Measurements from ENCODE around the gene GCKR. TPM values are rescaled to one million over a fixed set of nuclear protein-coding genes. Genes with fewer than 3 reads are reported as not detected.
"Not testable (repeated sequence)": the region's sequence is repeated elsewhere in the genome, so short reads cannot be mapped to it uniquely, and the experiment has no call there.

GCKR gene
- total RNA-seq, 4 donors from 2014 or later: 0.56 to 1.0 (median 0.64) TPM; not detected in 1

GRCh38 chr2:27544143-27544821 lies 47.6 kb downstream of the GCKR start:
- Histone ChIP-seq H3K4me1 (no peaks in the 10 kb centered on the region), H3K9me3 (no peaks in the 10 kb centered on the region), H3K27me3 (no peaks in the 10 kb centered on the region), H3K27ac (no peak overlapping the region), H3K4me3 (no peak overlapping the region), H3K36me3 (no peaks in the 10 kb centered on the region)
- DNase-seq (ENCODE audit: low spot score in 2 of 2): no peak
- WGBS: 74% methylated on average over 6 of the region's 6 CpGs
- no peak for TF ChIP-seq CTCF (IDR thresholded peaks at IDR 0.05)
- no peak for TF ChIP-seq POLR2AphosphoS5 (IDR thresholded peaks at IDR 0.05)
- no peak for TF ChIP-seq POLR2A (IDR thresholded peaks at IDR 0.05)
- no peak for TF ChIP-seq EP300 (IDR thresholded peaks at IDR 0.05)

DNA sequence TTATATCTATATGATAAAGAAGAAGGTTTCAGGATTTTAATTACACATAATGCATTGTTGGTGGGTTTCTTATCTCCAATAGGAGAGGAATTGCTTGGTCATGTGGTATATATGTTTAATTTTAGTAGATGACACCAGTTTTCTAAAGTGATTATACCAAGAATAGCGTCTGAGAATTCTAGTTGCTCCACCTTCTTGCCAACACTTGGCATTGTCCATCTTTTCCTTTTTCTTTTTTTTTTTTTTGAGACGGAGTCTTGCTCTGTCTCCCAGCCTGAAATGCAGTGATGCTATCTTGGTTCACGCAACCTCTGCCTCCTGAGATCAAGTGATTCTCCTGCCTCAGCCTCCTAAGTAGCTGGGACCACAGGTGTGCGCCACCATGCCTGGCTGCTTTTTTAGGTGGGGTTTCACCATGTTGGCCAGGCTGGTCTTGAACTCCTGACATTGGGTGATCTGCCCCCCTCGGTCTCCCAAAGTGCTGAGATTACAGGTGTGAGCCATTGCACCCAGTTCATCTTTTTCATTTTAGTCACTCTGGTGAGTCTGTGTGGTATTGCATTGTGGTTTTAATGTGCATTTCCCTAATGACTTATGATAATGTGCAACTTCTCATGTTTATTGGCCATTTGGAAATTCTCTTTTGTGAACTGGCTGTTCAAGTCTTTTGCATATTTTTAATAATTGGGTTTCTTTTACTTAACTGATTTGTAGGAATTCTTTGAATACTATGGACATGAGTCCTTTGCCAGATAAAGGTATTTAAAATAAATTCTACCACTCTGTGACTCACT lies 48.9 kb downstream of the GCKR start:
- H3K36me3 ChIP-seq: no peaks in the 10 kb centered on the region
- no peak for TF ChIP-seq POLR2AphosphoS5 (IDR thresholded peaks at IDR 0.05)
- TF ChIP-seq EP300 (IDR thresholded peaks at IDR 0.05): no peak
- no peak for TF ChIP-seq CTCF (IDR thresholded peaks at IDR 0.05)
- no peak for TF ChIP-seq POLR2A (IDR thresholded peaks at IDR 0.05)
- H3K4me1 ChIP-seq: no peaks in the 10 kb centered on the region
- no peaks in the 10 kb centered on the region for H3K9me3 ChIP-seq
- 82% methylated on average over 5 of the region's 5 CpGs for WGBS
- H3K27ac ChIP-seq: no peak overlapping the region
- DNase-seq (ENCODE audit: low spot score in 2 of 2): no peak
- no peaks in the 10 kb centered on the region for H3K27me3 ChIP-seq
- H3K4me3 ChIP-seq: no peak overlapping the region

DNA sequence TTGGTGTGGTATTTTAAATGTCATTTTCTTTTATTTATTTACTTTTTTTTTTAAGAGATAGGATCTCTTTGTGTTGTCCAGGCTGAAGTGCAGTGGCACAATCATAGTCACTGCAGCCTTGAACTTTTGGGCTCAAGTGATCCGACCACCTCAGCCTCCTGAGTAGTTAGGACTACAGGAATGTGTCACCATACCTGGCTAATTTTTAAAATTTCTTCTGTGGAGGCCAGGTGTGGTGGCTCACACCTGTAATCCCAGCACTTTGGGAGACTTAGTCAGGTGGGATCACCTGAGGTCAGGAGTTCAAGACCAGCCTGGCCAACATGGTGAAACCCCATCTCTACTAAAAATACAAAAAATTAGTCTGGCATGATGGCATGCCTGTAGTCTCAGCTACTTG lies 52.7 kb downstream of the GCKR start:
- Histone ChIP-seq H3K36me3 (no peaks in the 10 kb centered on the region), H3K9me3 (no peaks in the 10 kb centered on the region), H3K4me3 (no peak overlapping the region), H3K27ac (no peak overlapping the region), H3K27me3 (peaks cover 8% of the 10 kb centered on the region), H3K4me1 (no peaks in the 10 kb centered on the region)
- TF ChIP-seq EP300 (IDR thresholded peaks at IDR 0.05) (no peak), POLR2AphosphoS5 (IDR thresholded peaks at IDR 0.05) (no peak), POLR2A (IDR thresholded peaks at IDR 0.05) (no peak), CTCF (IDR thresholded peaks at IDR 0.05) (no peak)
- no peak for DNase-seq (ENCODE audit: low spot score in 2 of 2)
- 71% methylated on average over 1 of the region's 1 CpG for WGBS

GRCh38 chr2:27551514-27551913 lies 54.9 kb downstream of the GCKR start:
- TF ChIP-seq POLR2A (IDR thresholded peaks at IDR 0.05) (no peak), POLR2AphosphoS5 (IDR thresholded peaks at IDR 0.05) (no peak), EP300 (IDR thresholded peaks at IDR 0.05) (no peak), CTCF (IDR thresholded peaks at IDR 0.05) (no peak)
- Histone ChIP-seq H3K9me3 (no peaks in the 10 kb centered on the region), H3K4me1 (no peaks in the 10 kb centered on the region), H3K4me3 (no peak overlapping the region), H3K36me3 (no peaks in the 10 kb centered on the region), H3K27me3 (peaks cover 8% of the 10 kb centered on the region), H3K27ac (no peak overlapping the region)
- no peak for DNase-seq (ENCODE audit: low spot score in 2 of 2)
- WGBS: 91% methylated on average over 1 of the region's 1 CpG

- H3K4me1 ChIP-seq: no peaks in the 10 kb centered on the region
- 66% methylated on average over 2 of the region's 2 CpGs for WGBS
- peaks cover 8% of the 10 kb centered on the region for H3K27me3 ChIP-seq
- no peak overlapping the region for H3K4me3 ChIP-seq
- no peak overlapping the region for H3K27ac ChIP-seq
- H3K36me3 ChIP-seq: no peaks in the 10 kb centered on the region
- DNase-seq (ENCODE audit: low spot score in 2 of 2): no peak
- no peaks in the 10 kb centered on the region for H3K9me3 ChIP-seq
- TF ChIP-seq POLR2AphosphoS5 (IDR thresholded peaks at IDR 0.05) (no peak), POLR2A (IDR thresholded peaks at IDR 0.05) (no peak), EP300 (IDR thresholded peaks at IDR 0.05) (no peak), CTCF (IDR thresholded peaks at IDR 0.05) (no peak)
Measured at GRCh38 chr2:27552941-27553340, 56.3 kb downstream of the GCKR start.

GRCh38 chr2:27554451-27554850 lies 57.8 kb downstream of the GCKR start:
- H3K9me3 ChIP-seq; H3K27me3 ChIP-seq; H3K36me3 ChIP-seq; H3K4me1 ChIP-seq; DNase-seq (ENCODE audit: low spot score in 2 of 2); H3K27ac ChIP-seq; H3K4me3 ChIP-seq: not testable (repeated sequence)
- 89% methylated on average over 3 of the region's 3 CpGs for WGBS

Measured in suprapubic skin (tissue), 4 donors.